PC-3 (cell line): Measurements from ENCODE around the gene TCF7L1.

Source experiments
- EZH2 ChIP-seq: fragments of 300-600 bp; sonication (generic); IDR thresholded peaks from one replicate; pipeline ENCODE4 v1.6.1; 2017; ENCODE audit warnings: antibody characterized with exemption, mild to moderate bottlenecking, low read length; ENCODE audit not compliant: unreplicated experiment
- TF ChIP-seq, protein P1 (sequence below): fragments of 300-600 bp; sonication (generic); conservative IDR thresholded peaks from 2 replicates; pipeline ENCODE4 v1.5.1; 2017; ENCODE audit warnings: antibody characterized with exemption, low read depth, mild to moderate bottlenecking, low read length

DNA sequence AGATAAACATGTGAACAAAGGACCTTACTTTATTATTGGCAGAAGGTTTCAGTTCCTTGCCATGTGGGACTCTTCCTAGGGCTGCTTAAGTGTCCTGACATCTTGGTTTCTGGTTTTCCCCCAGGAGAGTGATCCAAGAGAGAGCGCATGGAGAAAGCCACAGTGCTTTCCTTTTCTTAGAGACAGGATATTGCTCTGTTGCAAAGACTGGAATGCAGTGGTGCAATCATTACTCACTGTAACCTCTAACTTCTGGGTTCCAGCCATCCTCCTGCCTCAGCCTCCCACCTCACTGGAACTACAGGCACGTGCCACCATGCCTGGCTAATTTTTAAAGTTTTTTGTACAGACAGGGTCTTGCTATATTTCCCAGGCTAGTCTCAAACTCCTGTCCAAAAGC, 38.1 kb upstream of the TCF7L1 start:
- TF ChIP-seq, protein P1, sequence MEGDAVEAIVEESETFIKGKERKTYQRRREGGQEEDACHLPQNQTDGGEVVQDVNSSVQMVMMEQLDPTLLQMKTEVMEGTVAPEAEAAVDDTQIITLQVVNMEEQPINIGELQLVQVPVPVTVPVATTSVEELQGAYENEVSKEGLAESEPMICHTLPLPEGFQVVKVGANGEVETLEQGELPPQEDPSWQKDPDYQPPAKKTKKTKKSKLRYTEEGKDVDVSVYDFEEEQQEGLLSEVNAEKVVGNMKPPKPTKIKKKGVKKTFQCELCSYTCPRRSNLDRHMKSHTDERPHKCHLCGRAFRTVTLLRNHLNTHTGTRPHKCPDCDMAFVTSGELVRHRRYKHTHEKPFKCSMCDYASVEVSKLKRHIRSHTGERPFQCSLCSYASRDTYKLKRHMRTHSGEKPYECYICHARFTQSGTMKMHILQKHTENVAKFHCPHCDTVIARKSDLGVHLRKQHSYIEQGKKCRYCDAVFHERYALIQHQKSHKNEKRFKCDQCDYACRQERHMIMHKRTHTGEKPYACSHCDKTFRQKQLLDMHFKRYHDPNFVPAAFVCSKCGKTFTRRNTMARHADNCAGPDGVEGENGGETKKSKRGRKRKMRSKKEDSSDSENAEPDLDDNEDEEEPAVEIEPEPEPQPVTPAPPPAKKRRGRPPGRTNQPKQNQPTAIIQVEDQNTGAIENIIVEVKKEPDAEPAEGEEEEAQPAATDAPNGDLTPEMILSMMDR: no peak
- no peak for TF ChIP-seq EZH2
